GM15510 (cell line): ENCODE data around the gene EHBP1L1.

Experiments
- POLR2A ChIP-seq: IDR thresholded peaks from 3 replicates; pipeline ENCODE4 v1.6.1; 2011; ENCODE audit warnings: borderline replicate concordance; ENCODE audit not compliant: insufficient read length; ENCODE audit errors: extremely low read depth

The EHBP1L1 gene

DNA sequence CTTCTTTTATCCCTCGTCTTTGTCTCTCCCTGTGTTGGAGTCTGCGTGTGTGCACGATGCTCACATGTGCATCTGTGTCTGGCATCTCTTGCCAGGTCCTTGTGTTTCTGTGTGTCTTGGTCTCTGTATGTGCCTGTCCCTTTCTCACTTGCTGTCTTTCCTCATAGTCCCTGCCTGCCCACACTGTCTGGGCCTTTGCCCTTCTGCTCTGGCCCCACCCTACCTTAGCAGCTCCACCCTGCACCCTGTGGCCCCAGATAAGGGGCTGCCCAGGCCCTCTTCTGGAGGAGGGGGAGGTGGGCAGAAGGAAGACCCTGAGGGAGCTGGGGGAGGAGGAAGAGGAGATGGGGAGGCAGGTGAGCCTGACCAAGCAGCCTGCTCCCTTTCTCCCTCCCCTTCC lies 2.8 kb downstream of the EHBP1L1 start:
- TF ChIP-seq POLR2A = no peak

DNA sequence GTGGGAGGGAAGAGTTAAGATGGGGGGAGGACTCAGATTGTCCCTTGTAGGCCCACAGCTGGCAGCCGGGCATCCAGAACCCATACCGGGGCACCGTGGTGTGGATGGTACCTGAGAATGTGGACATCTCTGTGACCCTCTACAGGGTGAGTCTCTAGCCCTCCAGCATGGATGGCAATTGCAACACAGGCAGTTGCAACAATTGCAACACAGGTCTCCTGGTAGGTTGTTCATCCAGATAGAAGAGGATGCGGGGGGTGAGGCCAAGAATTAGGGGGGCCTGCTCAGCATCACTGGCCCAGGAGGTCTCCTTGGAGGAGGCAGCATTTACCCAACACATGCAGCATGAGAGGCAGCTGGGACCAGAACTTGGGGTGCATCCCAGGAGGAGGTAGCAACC lies 3.4 kb downstream of the EHBP1L1 start:
- TF ChIP-seq POLR2A = no peak

DNA sequence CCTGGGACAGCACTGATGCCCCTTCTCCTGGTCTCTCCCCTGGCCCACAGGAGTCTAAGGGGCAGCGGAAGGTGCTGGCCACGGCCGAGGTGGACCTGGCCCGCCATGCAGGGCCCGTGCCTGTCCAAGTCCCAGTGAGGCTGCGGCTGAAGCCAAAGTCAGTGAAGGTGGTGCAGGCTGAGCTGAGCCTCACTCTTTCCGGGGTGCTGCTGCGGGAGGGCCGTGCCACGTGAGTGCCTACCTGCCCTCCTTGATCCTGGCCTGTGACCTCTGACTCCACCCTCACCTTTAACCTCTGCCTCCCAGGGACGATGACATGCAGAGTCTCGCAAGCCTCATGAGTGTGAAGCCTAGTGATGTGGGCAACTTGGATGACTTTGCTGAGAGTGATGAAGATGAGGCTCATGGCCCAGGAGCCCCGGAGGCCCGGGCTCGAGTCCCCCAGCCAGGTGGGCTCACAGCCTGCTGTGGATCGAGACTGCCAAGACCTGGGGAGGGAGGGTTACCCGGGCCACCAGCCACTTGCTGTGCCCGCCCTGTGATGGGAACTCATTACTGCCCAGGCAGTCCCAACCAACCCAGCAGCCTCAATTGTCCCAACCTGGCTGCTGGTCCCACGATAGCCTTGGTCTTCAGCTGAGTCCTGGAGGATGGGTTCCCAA lies 4.3 kb downstream of the EHBP1L1 start:
- TF ChIP-seq POLR2A = no peak

DNA sequence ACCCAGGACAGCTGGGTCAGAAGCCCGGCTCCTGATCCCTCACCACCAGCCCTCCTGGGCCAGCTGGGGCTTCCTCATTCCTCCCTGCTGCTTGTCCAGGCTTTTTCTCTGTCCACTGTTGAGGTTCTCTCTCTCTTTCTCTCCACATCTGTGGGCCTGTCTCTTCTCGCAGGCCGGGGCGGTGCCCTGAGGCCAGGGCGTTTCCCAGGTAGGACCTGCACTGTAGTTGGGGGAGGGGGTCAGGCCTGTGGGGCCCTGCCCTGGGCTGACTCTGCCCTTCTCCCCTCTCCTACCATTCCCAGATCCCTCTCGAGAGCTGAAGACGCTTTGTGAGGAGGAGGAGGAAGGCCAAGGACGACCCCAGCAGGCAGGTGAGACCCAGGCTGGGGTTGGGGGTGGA lies 4.9 kb downstream of the EHBP1L1 start:
- TF ChIP-seq POLR2A = no peak

DNA sequence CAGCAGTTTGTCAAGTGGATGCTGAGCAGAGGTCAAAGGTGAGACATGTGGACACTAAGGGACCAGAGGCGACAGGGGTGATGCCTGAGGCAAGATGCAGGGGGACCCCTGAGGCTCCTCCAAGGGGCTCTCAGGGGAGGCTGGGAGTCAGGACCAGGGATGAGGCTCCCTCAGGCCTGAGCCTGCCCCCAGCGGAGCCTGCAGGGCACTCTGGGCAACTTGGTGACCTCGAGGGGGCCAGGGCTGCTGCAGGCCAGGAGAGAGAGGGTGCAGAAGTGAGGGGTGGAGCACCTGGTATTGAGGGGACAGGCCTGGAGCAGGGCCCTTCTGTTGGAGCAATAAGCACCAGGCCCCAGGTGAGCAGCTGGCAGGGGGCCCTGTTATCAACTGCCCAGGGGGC lies 6.1 kb downstream of the EHBP1L1 start:
- no peak for TF ChIP-seq POLR2A

DNA sequence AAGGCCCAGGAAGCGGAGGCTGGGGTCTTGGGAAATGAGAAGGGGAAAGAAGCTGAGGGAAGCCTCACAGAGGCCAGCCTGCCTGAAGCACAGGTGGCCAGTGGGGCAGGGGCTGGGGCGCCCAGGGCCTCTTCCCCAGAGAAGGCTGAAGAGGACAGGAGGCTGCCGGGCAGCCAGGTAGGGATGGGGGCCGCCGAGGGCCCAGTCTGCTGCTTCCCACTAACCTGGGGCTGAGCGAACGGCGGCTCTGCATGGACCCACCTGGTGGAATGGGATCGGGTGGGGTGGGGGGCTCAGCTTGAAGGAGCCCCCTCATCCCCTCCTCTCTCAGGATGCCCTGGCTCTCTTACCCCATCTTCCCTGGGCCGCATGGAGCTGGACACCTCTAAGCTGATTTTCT lies 7.7 kb downstream of the EHBP1L1 start:
- no peak for TF ChIP-seq POLR2A

DNA sequence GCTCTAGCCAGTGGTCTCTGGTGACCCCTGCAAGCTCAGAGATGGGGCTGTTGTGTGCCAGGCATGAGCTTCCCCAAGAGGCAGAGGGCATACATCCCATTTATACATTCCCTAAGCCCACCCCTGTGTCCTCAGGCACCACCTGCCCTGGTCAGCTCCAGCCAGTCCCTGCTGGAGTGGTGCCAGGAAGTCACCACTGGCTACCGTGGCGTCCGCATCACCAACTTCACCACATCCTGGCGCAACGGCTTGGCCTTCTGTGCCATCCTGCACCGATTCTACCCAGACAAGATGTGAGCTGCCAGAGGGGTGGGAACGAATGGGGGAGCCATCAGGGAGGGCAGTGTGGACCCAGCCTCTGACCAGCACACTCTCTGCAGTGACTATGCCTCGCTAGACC lies 8.3 kb downstream of the EHBP1L1 start:
- no peak for TF ChIP-seq POLR2A

DNA sequence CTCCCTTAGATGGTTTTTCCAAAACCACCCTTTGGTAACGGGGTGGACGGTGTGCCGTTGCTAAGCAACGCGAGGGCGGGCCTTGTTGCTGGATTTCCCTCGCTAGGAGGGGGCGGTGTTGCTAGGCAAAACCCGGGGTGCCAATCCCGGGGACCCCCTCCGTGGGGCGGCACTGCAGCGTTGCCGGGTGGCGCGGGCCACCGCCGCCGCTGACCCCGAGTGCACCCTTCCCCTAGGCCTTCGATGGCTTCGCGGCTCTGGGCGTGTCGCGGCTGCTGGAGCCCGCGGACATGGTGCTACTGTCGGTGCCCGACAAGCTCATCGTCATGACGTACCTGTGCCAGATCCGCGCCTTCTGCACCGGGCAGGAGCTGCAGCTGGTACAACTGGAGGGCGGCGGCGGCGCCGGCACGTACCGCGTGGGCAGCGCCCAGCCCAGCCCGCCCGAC lies 8.9 kb downstream of the EHBP1L1 start:
- TF ChIP-seq POLR2A = no peak

DNA sequence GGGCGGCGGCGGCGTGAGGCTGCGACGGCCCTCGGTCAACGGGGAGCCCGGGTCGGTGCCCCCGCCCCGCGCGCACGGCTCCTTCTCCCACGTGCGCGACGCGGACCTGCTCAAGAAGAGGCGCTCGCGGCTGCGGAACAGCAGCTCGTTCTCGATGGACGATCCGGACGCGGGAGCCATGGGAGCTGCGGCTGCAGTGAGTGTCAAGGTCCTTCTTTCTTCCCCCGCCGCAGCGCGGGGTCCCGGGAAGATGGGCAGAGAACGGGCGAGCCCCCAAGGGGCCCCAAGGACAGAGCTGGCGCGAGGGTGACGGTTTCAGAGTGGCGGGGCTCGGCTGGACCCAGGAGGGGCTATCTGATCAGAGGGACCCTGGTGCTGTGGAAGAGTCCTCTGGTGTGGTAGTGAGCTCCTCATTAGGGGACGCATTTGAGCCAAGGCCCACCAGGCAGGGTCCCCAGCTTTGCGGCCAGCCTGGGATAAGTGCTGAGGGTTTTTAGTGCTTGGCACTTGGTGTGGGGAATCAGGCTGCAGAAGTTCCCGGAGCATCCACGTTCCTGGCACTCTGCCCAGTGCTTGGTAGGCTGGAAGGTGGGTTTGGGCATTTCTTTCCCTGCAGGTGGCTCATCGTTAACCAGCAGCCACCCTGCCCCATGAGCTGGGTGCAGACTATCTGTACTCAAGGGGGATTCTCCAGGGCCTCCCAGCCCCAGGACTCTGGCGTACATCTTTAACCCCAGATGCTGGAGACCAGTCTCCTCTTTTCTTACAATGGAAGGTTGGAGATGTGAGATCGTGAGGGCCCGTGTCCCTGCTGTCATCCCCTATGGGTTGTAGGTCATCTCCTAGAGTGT lies 9.8 kb downstream of the EHBP1L1 start:
- no peak for TF ChIP-seq POLR2A

DNA sequence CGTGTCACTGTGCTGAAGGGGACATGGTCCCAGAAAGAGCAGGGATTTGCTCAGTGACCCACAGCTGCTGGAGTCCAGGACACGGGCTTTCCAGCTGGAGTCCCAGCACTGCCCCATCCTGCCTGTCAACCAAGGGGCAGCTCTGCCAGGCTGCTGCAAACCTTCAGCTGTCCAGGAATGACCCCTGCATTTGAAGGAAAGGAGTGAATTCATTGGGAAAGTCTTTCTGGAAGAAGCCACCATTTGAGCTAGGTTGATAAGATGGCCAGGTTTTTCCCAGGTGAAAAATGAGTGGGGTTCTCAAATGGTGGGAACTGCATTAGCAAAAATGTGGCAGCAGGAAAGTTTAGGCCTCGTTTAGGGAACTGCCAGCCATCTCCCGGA lies 10.4 kb downstream of the EHBP1L1 start:
- no peak for TF ChIP-seq POLR2A

DNA sequence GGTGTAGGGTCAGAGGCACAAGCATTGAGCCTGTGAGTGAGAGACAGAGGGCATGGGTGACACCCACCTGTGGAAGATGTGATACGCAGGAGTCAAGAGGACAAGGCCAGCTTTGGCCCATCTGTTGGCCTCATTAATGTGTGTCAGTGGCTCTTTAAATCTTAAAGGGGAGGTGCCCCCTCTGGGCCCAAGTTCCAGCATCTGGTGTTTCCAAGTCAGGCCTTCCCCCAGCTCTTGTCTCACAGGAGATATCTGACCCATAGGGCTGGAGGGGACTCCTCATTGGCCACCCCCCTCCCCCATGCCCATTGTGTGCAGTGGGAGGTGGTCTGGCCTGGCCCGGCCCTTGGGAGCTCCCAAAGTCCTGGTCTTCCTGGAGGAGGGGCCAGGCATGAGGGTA lies 10.8 kb downstream of the EHBP1L1 start:
- no peak for TF ChIP-seq POLR2A

DNA sequence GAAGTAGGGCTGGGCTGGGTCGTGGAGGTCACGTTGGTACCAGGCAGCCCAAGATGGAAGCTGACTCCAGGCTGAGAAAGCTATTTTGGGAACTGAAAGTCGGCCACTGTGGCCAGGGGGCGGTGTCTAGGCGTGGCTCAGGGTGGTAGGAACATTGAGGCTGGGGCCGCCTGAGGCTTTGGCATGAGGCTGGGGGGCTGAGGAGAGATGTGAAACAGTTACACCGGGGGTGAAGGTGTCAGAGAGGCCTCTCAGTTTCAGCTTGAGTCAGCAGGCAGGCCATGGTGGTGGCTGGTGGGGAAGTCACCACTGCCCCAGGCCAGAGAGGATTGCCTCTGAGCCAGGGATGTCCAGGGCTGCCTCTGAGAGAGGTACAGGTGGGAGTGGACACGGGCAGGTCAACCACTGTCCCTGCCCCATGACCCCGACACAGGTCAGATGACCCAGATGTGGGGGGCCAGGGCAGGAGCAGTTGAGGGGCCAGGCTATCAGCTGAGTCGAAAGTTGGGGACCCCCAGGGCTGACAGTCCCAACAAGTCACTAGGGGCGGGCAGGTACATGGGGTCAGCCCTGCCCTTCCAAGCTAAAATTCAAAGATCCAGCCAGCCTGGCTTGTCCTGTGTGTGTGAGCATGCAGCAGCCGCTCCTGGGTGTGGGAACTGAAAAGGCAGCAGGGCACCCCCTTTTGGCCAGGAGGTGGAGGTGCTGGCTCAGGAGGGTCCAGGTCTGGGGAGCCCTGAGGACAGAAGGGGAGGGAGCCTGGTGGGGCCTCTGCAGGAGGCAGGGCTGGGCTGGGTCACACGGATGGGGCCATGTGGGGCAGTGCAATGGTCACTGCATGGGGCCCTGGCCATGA lies 12.6 kb downstream of the EHBP1L1 start:
- TF ChIP-seq POLR2A = no peak

DNA sequence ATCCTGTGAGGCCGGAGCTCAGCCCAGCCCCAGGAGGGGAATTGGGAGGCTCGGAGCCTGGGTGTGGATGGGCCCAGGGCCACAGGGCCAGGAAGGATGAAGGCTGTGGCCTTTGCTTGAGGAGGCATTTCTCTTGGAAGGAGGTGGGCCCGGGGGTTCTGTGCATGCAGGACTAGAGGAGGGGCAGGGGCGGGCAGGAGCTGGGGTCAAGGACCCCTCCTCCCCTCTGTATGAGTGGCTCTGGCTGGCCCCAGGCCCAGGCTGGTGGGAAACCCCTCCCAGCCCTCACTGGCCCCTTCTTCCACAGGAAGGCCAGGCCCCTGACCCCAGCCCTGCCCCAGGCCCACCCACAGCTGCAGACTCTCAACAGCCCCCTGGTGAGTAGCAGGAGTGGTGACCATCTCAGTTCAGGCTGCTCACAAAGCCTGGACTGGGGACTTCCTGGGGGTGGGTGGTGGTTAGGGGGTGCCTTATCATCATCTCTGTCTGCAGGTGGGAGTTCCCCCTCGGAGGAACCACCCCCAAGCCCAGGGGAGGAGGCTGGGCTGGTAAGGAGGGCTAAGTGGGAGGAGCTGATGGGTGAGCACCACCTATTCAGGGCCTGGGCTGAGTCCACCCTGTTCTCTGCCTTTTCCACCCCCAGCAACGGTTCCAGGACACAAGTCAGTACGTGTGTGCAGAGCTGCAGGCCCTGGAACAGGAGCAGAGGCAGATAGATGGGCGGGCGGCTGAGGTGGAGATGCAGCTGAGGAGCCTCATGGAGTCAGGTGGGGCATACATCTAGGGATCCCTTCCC lies 13.8 kb downstream of the EHBP1L1 start:
- no peak for TF ChIP-seq POLR2A

DNA sequence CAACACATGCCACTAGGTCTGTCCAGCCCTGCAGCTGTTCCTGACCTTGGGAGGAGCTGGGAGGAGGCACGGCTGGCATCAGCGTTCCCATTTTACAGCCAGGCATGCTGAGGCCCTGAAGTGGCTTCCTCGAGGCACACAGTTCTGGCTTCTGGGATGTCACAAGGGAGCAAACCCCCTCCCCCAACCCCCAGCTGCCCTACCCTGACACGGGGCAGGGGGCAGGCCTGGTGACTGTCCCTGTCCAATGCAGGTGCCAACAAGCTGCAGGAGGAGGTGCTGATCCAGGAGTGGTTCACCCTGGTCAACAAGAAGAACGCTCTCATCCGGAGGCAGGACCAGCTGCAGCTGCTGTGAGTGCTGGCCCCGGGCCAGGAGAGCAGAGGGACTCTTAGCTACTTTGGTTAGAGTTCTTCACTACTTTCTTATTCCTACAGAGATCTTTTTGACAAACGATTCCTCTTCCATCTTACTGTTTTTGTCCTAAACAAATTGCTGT lies 14.4 kb downstream of the EHBP1L1 start:
- no peak for TF ChIP-seq POLR2A
